SH-SY5Y (cell line): ENCODE data around the gene NFU1.

Experiments
- GATA2 ChIP-seq: IDR thresholded peaks from 2 replicates; pipeline ENCODE4 v1.6.1; 2011; ENCODE audit warnings: mild to moderate bottlenecking, low read depth, low read length
- GATA3 ChIP-seq: IDR thresholded peaks from 2 replicates; pipeline ENCODE4 v1.6.1; 2011; ENCODE audit warnings: low read depth, mild to moderate bottlenecking, low read length, moderate library complexity

DNA sequence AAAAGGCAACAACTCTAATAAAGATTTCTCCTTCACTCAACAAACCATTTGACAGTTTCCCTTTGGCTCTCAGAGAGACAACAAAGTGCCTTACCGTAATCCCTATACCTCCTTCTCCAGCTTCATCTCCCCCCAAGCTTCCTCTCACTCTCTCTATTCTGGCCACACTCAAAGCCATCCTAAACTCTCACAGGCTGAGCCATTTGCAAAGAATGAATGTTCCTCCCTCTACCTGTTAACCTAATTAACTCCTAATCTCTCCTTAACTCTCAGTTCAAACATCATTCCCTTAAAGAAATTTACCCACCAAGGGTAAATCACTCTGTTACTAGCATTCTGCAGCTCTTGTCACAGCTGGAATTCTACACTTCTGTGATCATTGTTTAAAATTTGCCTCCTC is 88.5 kb downstream of the NFU1 start:
- no peak for TF ChIP-seq GATA2
- no peak for TF ChIP-seq GATA3
